ENCODE measurements around the gene MEGF8.

Gene MEGF8

GRCh38 chr19:42287017-42287826 is 38.2 kb upstream of the MEGF8 start:
- no peak for DNase-seq (ENCODE audit: low read depth)

GRCh38 chr19:42287827-42288107 is 37.7 kb upstream of the MEGF8 start:
- DNase-seq (ENCODE audit: low read depth): no peak

GRCh38 chr19:42288387-42288786 is 37.0 kb upstream of the MEGF8 start:
- no peak for DNase-seq (ENCODE audit: low read depth)

- DNase-seq (ENCODE audit: low read depth): no peak
These were observed 36.4 kb upstream of the MEGF8 start for GRCh38 chr19:42288881-42289555.

GRCh38 chr19:42289556-42290041 is 35.8 kb upstream of the MEGF8 start:
- no peak for DNase-seq (ENCODE audit: low read depth)

GRCh38 chr19:42290136-42290522 is 35.3 kb upstream of the MEGF8 start:
- no peak for DNase-seq (ENCODE audit: low read depth)

GRCh38 chr19:42290523-42291434 is 34.7 kb upstream of the MEGF8 start:
- no peak for DNase-seq (ENCODE audit: low read depth)

GRCh38 chr19:42291435-42291810 is 34.0 kb upstream of the MEGF8 start:
- no peak for DNase-seq (ENCODE audit: low read depth)

GRCh38 chr19:42292042-42292960 is 33.1 kb upstream of the MEGF8 start:
- no peak for DNase-seq (ENCODE audit: low read depth)

- DNase-seq (ENCODE audit: low read depth): no peak
These were observed 32.5 kb upstream of the MEGF8 start for GRCh38 chr19:42292963-42293362.

- no peak for DNase-seq (ENCODE audit: low read depth)
These were observed 31.9 kb upstream of the MEGF8 start for GRCh38 chr19:42293540-42293939.

GRCh38 chr19:42293948-42294347 is 31.5 kb upstream of the MEGF8 start:
- DNase-seq (ENCODE audit: low read depth): no peak

GRCh38 chr19:42294471-42295137 is 30.8 kb upstream of the MEGF8 start:
- DNase-seq (ENCODE audit: low read depth): no peak

- DNase-seq (ENCODE audit: low read depth): no peak
These were observed 30.1 kb upstream of the MEGF8 start for GRCh38 chr19:42295342-42295741.

GRCh38 chr19:42295831-42296525 is 29.5 kb upstream of the MEGF8 start:
- peak; percentile 82 for DNase-seq (ENCODE audit: low read depth)

- DNase-seq (ENCODE audit: low read depth): no peak
These were observed 28.4 kb upstream of the MEGF8 start for GRCh38 chr19:42297039-42297438.

GRCh38 chr19:42301646-42302203 is 23.7 kb upstream of the MEGF8 start, which contains the start of gene PRR19:
TSS of gene PRR19 (plus strand) at chr19:42302132. CDS start at chr19:42309585, 7,453 bp downstream.
- DNase-seq (ENCODE audit: low read depth): no peak

- DNase-seq (ENCODE audit: low read depth): no peak
These were observed 22.4 kb upstream of the MEGF8 start for GRCh38 chr19:42303101-42303464.

GRCh38 chr19:42303876-42304275 is 21.6 kb upstream of the MEGF8 start:
- no peak for DNase-seq (ENCODE audit: low read depth)

GRCh38 chr19:42306646-42307045 is 18.8 kb upstream of the MEGF8 start:
- no peak for DNase-seq (ENCODE audit: low read depth)

Measured in activated T-cell treated with anti-CD3 and anti-CD28 coated beads for 24 hours (primary cell).